Urothelium cell line (cell line): ENCODE data around the gene SSR4.

ENCODE experiments used
- DNase-seq: peaks from one replicate; pipeline ENCODE4 v3.0.0; 2011; ENCODE audit warnings: low spot score, mixed read lengths
- FAIRE-seq: peaks from 2 replicates; lab custom pipeline; 2011; peaks lifted over from hg19 to GRCh38; lab: Jason Lieb, UNC

Gene SSR4

DNA sequence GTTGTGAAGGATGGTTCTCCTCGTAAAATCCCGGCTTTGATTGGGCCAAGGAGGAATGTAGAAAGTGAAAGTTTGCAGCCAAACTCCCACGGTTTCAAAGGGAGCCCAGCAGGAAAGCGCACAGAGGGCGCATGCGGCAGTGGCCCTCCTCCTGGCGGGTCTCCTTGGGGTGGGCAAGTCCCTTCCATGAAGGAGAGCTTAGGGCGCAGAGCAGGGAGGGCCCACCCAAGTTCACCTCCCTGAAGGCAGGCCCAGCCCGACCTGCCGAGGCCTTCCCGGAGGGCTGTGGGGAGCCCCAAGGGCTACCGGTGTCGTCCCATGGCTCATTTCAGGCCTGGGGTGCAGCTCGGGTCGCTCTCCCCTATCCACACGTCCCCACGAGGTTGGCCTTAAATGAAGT, 33.8 kb downstream of the SSR4 start:
- DNase-seq (no peak), FAIRE-seq (no peak)

- DNase-seq, result peak; percentile 44
- FAIRE-seq, result no peak
These were observed 34.5 kb downstream of the SSR4 start for GRCh38 chrX:153828723-153829548.

GRCh38 chrX:153829549-153829798, 35.0 kb downstream of the SSR4 start:
- no peak for DNase-seq

GRCh38 chrX:153829799-153830639, 35.6 kb downstream of the SSR4 start, which contains the start of gene PDZD4:
TSS of gene PDZD4 (minus strand) at chrX:153830544. CDS start at chrX:153830298, 246 bp downstream.
- FAIRE-seq (no peak), DNase-seq (peak; percentile 38)

More at GRCh38 chrX:153829549-153829798, 35.0 kb downstream of the SSR4 start:
- no peak for FAIRE-seq

DNA sequence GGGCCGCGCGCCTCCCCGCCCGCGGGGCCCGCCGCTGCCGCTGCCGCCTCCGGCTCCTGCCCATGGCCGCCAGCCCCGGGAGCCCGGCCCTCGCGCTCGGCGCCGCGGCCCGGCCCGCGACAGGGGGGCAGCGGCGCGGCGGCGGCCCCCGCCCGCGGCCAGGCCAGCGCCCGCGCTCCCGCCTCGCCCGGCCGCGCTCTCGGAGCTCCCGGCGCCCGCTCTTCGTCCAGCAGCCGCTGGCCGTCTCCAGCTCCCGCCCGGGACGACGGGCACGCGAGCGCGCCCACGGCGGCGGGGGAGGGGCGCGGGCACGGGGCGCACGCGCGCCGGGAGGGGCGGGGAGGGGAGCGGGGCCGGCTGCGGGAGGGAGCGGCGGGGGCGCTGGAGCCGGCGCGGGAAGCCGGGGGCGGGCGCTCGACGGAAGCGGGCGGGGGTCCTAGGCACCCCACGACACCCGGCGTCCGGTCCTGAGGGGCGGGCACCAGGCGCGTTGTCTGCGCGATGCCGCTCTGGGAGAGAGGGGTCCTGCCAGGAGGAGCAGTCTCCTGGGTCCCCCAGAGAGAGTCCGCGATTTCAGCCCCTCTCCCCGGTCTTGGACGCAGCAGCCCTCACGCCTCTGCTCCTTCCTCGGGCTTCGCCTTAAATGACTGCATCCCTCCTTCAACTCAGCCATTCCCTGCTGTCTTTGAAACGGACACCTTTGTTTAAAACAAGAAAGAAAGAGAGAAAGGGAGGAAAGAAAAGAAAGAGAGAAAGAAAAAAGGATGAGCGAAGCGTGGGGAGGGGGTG, 36.4 kb downstream of the SSR4 start:
- DNase-seq, result peak; percentile 38
- no peak for FAIRE-seq

DNA sequence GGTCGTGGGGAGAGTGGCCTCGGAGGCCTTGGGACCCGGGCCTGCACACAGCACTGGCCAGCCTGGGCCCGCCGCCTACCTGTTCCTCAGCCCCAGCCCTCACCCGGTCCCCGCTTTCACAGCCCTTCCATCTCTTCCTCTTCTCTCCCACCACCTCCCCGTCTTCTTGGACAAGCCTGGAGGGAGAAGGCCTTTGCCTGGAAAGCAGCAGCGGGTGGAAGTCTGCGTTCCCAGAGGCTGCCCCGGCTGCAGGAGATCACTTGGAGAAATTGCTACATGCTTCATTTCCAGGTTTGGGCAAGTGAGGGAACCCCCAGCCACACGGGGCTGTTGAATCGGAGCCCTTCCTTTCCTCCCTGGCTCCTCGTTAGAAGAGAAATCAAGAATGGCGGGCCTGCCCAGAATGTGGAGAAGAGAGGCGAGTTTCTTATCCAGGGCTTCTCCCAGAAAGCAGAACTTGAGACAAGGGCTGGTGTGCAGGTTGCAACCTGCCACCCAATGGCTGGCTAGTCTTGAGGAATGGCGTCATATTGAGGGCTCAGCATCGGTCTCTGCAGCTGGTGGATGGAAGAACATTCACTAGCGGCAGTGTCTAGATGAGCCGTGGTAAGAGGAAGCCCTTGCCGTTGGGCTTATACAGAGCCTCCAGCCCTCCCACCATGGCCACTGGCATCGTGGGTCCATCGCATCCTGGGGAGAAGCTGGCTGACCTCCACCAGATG, 37.1 kb downstream of the SSR4 start:
- FAIRE-seq, result no peak
- no peak for DNase-seq

GRCh38 chrX:153832728-153833127, 38.3 kb downstream of the SSR4 start:
- DNase-seq (no peak), FAIRE-seq (no peak)

DNA sequence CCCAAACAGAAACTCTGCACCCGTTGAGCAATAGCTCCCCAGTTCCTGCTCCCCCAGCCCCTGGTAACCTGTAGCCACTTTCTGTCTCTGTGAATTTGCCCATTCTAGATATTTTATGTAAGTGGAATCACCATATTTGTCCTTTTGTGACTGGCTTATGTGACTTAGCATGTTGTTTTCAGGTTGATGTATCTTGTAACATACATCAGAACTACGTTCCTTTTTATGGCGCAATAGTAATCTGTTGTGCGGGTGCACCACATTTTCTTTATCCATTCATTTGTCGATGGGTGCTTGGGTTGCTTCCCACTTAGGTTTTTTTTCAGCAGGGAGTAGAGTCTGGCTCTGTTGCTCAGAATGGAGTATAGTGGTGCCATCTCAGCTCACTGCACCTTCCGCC, 42.5 kb downstream of the SSR4 start:
- FAIRE-seq (no peak), DNase-seq (no peak)

GRCh38 chrX:153844509-153845082, 50.1 kb downstream of the SSR4 start:
- FAIRE-seq (no peak), DNase-seq (no peak)

- no peak for FAIRE-seq
- DNase-seq, result no peak
These were observed 50.7 kb downstream of the SSR4 start for GRCh38 chrX:153845195-153845594.

GRCh38 chrX:153845842-153846241, 51.4 kb downstream of the SSR4 start:
- FAIRE-seq (no peak), DNase-seq (no peak)
